GM12873 (cell line): ENCODE measurements around the gene ARHGAP15.

Experiments
- CTCF ChIP-seq: IDR thresholded peaks from 2 replicates; pipeline ENCODE4 v1.5.1; 2012; ENCODE audit warnings: low read depth, mild to moderate bottlenecking, moderate library complexity, low read length, control low read depth; ENCODE audit not compliant: insufficient read depth; ENCODE audit errors: missing control alignments

ARHGAP15 gene

GRCh38 chr2:143802242-143802641 lies 673.0 kb downstream of the ARHGAP15 start:
- no peak for TF ChIP-seq CTCF

GRCh38 chr2:143802871-143803650 lies 673.8 kb downstream of the ARHGAP15 start:
- TF ChIP-seq CTCF = peak; percentile 36

GRCh38 chr2:143803936-143804335 lies 674.7 kb downstream of the ARHGAP15 start:
- TF ChIP-seq CTCF = no peak

- TF ChIP-seq CTCF = no peak
These were observed 676.4 kb downstream of the ARHGAP15 start for GRCh38 chr2:143805666-143806065.

- TF ChIP-seq CTCF = no peak
These were observed 678.0 kb downstream of the ARHGAP15 start for GRCh38 chr2:143807192-143807591.

GRCh38 chr2:143807671-143808070 lies 678.5 kb downstream of the ARHGAP15 start:
- no peak for TF ChIP-seq CTCF

GRCh38 chr2:143808166-143808565 lies 678.9 kb downstream of the ARHGAP15 start:
- TF ChIP-seq CTCF = no peak
